ENCODE data around the gene TXK.
"Not testable (repeated sequence)": the region's sequence is repeated elsewhere in the genome, so short reads cannot be mapped to it uniquely, and the experiment has no call there.

The TXK gene

DNA sequence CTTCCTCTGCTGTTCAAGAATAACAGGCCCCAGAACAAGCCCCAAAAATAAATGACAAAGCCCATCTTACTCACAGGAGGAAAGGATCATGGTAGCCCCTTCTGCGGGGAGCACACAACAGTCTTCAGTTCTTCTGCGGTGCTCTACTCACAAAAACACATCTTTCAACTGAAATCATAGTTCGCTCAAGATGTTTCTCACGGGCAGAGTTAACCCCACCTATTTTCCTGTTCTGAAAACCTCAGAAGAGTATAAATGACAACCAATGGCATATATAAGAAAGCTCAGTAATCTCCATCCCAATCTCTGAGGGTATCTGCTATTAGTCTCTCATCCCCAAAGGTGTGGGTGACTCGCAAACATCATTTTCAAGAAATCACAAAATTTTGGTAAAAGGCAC, at the start of gene TXK:
TSS of gene TXK (minus strand) at position 170 of the 400 bp plus-strand sequence. CDS start at position 90, 80 bp downstream.
- Mint-ChIP-seq H3K9me3 (ENCODE audit: low read depth) (no peaks in the 10 kb centered on the region), H3K27ac (peak within 1 kb of the TSS; percentile 100), H3K4me3 (peak within 1 kb of the TSS; percentile 89), H3K36me3 (no peaks in the 10 kb centered on the region), H3K4me1 (ENCODE audit: low read depth) (peaks cover 89% of the 10 kb centered on the region), H3K27me3 (no peaks in the 10 kb centered on the region)

- Mint-ChIP-seq H3K4me1 (ENCODE audit: low read depth) (peaks cover 7% of the 10 kb centered on the region), H3K27ac (no peak overlapping the region), H3K27me3 (no peaks in the 10 kb centered on the region), H3K36me3 (peaks cover 3% of the 10 kb centered on the region), H3K9me3 (ENCODE audit: low read depth) (no peaks in the 10 kb centered on the region), H3K4me3 (no peak overlapping the region)
Measured at GRCh38 chr4:48180234-48180633, 46.2 kb upstream of the TXK start.

GRCh38 chr4:48178931-48179330, 44.9 kb upstream of the TXK start:
- H3K27me3 Mint-ChIP-seq: no peaks in the 10 kb centered on the region
- H3K36me3 Mint-ChIP-seq: peaks cover 3% of the 10 kb centered on the region
- peaks cover 10% of the 10 kb centered on the region for H3K4me1 Mint-ChIP-seq (ENCODE audit: low read depth)
- no peak overlapping the region for H3K27ac Mint-ChIP-seq
- H3K4me3 Mint-ChIP-seq: no peak overlapping the region
- no peaks in the 10 kb centered on the region for H3K9me3 Mint-ChIP-seq (ENCODE audit: low read depth)

DNA sequence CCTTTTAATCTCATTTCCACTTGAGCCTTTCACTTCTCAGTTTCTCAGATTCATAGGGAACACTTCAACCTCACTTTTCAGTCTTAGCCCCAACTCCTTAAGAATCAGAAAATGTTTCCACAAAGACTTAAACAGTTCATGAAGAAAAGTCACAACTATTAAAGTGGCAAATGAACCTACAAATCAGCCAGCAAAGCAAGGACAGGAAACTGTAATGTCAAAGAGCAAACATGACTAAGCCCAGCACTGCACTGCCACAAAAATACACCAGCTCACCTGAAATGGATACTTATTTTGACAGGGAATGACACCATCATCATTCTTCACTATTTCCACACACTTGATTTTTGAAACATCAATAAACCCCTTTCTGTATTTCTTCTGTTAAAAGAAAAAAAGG, 41.8 kb upstream of the TXK start:
- Mint-ChIP-seq H3K36me3 (peaks cover 7% of the 10 kb centered on the region), H3K27ac (peak overlapping the region; percentile 38), H3K9me3 (ENCODE audit: low read depth) (no peaks in the 10 kb centered on the region), H3K4me1 (ENCODE audit: low read depth) (peaks cover 10% of the 10 kb centered on the region), H3K4me3 (no peak overlapping the region), H3K27me3 (no peaks in the 10 kb centered on the region)

GRCh38 chr4:48175328-48175727, 41.3 kb upstream of the TXK start:
- peaks cover 7% of the 10 kb centered on the region for H3K36me3 Mint-ChIP-seq

GRCh38 chr4:48173056-48173991, 39.3 kb upstream of the TXK start:
- H3K4me1 Mint-ChIP-seq (ENCODE audit: low read depth): peaks cover 7% of the 10 kb centered on the region
- H3K27ac Mint-ChIP-seq: no peak overlapping the region
- no peaks in the 10 kb centered on the region for H3K27me3 Mint-ChIP-seq
- H3K4me3 Mint-ChIP-seq: no peak overlapping the region
- no peaks in the 10 kb centered on the region for H3K9me3 Mint-ChIP-seq (ENCODE audit: low read depth)
- peaks cover 10% of the 10 kb centered on the region for H3K36me3 Mint-ChIP-seq

More at GRCh38 chr4:48175328-48175727, 41.3 kb upstream of the TXK start:
- Mint-ChIP-seq H3K4me3 (no peak overlapping the region), H3K9me3 (ENCODE audit: low read depth) (no peaks in the 10 kb centered on the region), H3K4me1 (ENCODE audit: low read depth) (peaks cover 10% of the 10 kb centered on the region), H3K27me3 (no peaks in the 10 kb centered on the region), H3K27ac (no peak overlapping the region)

- Mint-ChIP-seq H3K27ac (no peak overlapping the region), H3K4me3 (no peak overlapping the region), H3K27me3 (no peaks in the 10 kb centered on the region), H3K36me3 (peaks cover 8% of the 10 kb centered on the region), H3K4me1 (ENCODE audit: low read depth) (peaks cover 14% of the 10 kb centered on the region), H3K9me3 (ENCODE audit: low read depth) (no peaks in the 10 kb centered on the region)
Measured at GRCh38 chr4:48172651-48173050, 38.6 kb upstream of the TXK start.

DNA sequence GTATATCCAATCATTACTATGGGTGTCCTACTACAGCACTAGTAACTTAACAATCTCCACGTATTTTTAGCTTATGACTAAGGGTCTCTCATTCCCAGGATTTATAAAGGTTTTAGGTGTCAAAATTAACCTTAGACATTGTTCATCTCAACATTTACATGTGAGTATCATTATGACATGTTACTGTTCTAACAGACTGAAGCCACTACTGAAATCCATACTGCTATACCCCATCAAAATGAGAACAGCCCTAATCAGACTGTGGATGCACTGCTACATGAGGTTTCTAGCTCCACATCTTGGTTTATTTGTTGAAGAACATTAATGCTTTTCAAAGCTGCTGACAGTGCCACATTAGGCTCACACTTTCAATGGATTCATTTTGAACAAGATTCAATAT, 35.6 kb upstream of the TXK start:
- Mint-ChIP-seq H3K4me3 (no peak overlapping the region), H3K36me3 (peaks cover 18% of the 10 kb centered on the region), H3K27me3 (no peaks in the 10 kb centered on the region), H3K4me1 (ENCODE audit: low read depth) (peaks cover 9% of the 10 kb centered on the region), H3K9me3 (ENCODE audit: low read depth) (no peaks in the 10 kb centered on the region), H3K27ac (no peak overlapping the region)

- Mint-ChIP-seq H3K27me3 (no peaks in the 10 kb centered on the region), H3K36me3 (peaks cover 18% of the 10 kb centered on the region), H3K4me1 (ENCODE audit: low read depth) (peaks cover 15% of the 10 kb centered on the region), H3K4me3 (no peak overlapping the region), H3K27ac (no peak overlapping the region), H3K9me3 (ENCODE audit: low read depth) (no peaks in the 10 kb centered on the region)
Measured at GRCh38 chr4:48167538-48168263, 33.7 kb upstream of the TXK start.

DNA sequence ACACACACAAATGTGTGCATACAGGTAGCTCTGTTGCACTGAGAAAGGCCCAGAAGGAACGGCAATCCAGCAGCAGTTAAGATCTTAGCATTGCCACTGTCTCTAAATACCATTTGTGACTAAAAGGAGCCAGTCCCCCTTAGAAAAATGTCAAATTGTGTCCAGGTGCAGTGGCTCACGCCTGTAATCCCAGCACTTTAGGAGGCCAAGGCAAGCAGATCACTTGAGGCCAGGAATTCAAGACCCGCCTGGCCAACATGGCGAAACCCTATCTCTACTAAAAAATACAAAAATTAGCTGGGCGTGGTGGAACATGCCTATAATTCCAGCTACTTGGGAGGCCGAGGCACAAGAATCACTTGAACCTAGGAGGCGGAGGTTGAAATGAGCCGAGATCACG, 30.5 kb upstream of the TXK start:
- not testable (repeated sequence) for H3K9me3 Mint-ChIP-seq (ENCODE audit: low read depth); H3K27ac Mint-ChIP-seq; H3K27me3 Mint-ChIP-seq; H3K4me3 Mint-ChIP-seq
- H3K4me1 Mint-ChIP-seq (ENCODE audit: low read depth): peaks cover 24% of the 10 kb centered on the region
- H3K36me3 Mint-ChIP-seq: peaks cover 20% of the 10 kb centered on the region

DNA sequence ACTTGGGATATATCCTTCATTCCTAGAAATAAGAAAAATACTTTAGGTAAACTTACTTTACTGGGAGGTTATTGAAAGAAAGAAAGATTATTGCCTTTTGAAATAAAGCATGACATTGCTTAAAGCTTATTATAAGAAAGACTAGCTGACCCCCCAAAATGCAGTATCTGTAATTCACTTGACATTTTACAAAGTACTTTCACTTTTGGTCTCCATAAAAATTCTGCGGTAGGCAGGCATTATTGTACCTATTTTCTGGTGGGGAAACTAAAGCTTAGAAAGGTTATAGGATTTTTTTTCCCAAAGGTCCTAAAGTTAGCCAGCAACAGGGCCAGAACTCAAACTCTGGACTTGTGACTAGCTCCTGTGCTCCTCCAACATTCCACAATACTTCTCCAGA, 29.7 kb upstream of the TXK start:
- Mint-ChIP-seq H3K9me3 (ENCODE audit: low read depth) (no peaks in the 10 kb centered on the region), H3K36me3 (peaks cover 21% of the 10 kb centered on the region), H3K27me3 (no peaks in the 10 kb centered on the region), H3K27ac (no peak overlapping the region), H3K4me3 (no peak overlapping the region), H3K4me1 (ENCODE audit: low read depth) (peaks cover 24% of the 10 kb centered on the region)

DNA sequence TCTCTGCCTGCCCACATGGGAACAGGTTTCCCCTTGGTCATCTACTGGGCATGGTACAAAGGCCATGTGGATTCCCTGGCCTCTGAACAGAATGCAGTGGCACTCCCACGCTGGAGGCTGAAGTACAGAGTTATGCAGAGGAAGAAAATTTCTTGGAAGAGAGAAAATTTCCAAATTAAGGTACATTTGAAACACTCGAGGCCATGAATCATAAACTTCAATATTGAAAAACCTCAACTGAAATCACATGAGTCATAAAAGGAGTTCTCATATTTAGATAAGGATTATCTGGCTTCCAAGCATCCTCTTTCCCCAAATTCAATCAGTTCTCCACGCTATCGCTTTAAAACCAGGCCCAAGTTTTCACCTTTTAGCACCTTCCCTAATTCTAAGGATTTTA, 28.1 kb upstream of the TXK start:
- Mint-ChIP-seq H3K4me3 (no peak overlapping the region), H3K27me3 (no peaks in the 10 kb centered on the region), H3K4me1 (ENCODE audit: low read depth) (peaks cover 15% of the 10 kb centered on the region), H3K9me3 (ENCODE audit: low read depth) (peaks cover 6% of the 10 kb centered on the region), H3K27ac (peak overlapping the region; percentile 75), H3K36me3 (peaks cover 30% of the 10 kb centered on the region)

DNA sequence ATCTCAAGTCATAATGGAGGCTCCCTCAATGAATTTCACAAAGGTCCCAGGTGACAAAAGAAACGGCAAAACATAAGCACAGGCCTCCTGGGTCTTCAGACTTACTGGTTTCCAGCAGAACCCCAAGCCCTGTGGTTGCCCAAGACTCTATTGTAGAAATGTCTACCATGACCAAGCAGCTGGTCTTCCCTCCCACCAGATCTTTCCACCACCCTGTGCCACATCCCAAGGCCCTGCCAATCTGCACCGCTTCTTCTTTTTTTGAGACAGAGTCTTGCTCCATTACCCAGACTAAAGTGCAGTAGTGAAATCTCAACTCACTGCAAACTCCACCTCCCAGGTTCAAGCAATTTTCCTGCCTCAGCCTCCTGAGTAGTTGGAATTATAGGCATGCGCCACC, 23.2 kb upstream of the TXK start:
- H3K36me3 Mint-ChIP-seq: peaks cover 48% of the 10 kb centered on the region

GRCh38 chr4:48156423-48156822, 22.4 kb upstream of the TXK start:
- peaks cover 44% of the 10 kb centered on the region for H3K36me3 Mint-ChIP-seq
- H3K4me1 Mint-ChIP-seq (ENCODE audit: low read depth): no peaks in the 10 kb centered on the region
- H3K4me3 Mint-ChIP-seq: no peak overlapping the region
- H3K27me3 Mint-ChIP-seq: no peaks in the 10 kb centered on the region
- H3K27ac Mint-ChIP-seq: no peak overlapping the region
- peaks cover 23% of the 10 kb centered on the region for H3K9me3 Mint-ChIP-seq (ENCODE audit: low read depth)

More for the DNA sequence above, 23.2 kb upstream of the TXK start:
- peaks cover 5% of the 10 kb centered on the region for H3K4me1 Mint-ChIP-seq (ENCODE audit: low read depth)
- H3K9me3 Mint-ChIP-seq (ENCODE audit: low read depth): peaks cover 23% of the 10 kb centered on the region
- H3K4me3 Mint-ChIP-seq: no peak overlapping the region
- H3K27me3 Mint-ChIP-seq: no peaks in the 10 kb centered on the region
- no peak overlapping the region for H3K27ac Mint-ChIP-seq

DNA sequence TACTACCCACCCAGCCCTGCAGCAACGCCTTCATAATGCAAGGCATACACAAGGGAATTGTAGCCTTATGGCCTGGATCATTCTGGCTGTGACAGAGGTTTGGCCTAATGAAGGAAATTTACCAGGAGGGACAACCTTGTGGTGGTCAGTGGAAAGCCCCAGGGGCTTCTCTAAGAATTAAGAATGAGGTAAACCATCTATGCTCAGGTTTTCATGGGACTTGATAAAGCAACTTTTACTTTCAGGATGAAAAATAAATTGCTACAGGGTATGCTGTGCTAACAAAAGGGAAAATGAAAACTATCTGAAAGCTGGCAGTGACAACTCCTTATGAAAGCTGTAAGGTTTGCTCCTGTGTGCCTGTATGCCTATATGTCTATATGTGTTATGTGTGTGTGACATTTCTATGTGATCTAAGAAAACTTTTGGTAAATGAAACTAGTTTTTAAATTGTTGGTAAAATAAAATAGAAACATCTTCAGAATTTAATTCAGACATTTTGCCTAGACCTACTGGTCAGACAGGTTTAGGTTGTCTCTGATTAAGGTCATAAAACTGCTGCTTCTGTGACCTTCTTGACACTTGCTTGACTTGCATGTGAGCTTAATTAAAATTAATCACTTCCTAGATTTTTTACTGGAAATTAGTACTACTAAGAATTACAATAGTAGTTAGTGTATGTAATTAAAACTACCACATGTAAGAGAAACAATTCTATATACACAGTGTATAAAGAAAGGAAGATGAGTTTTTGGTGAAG, 19.9 kb upstream of the TXK start:
- Mint-ChIP-seq H3K27me3 (no peaks in the 10 kb centered on the region), H3K4me1 (ENCODE audit: low read depth) (no peaks in the 10 kb centered on the region), H3K36me3 (peaks cover 40% of the 10 kb centered on the region), H3K9me3 (ENCODE audit: low read depth) (peaks cover 23% of the 10 kb centered on the region), H3K4me3 (no peak overlapping the region), H3K27ac (no peak overlapping the region)
